Neural progenitor cell (in vitro differentiated cells): ENCODE results near the gene PLEKHA7.

Experiments
- EZH2 ChIP-seq: fragments of 200-600 bp; sonication (generic); IDR thresholded peaks from 2 replicates; pipeline ENCODE4 v1.6.1; 2017; ENCODE audit warnings: antibody characterized with exemption, mild to moderate bottlenecking, moderate library complexity
- TF ChIP-seq, protein P1 (sequence below): fragments of 200-600 bp; sonication (generic); IDR thresholded peaks from 2 replicates; pipeline ENCODE4 v1.5.1; 2017; ENCODE audit warnings: antibody characterized with exemption, mild to moderate bottlenecking

DNA sequence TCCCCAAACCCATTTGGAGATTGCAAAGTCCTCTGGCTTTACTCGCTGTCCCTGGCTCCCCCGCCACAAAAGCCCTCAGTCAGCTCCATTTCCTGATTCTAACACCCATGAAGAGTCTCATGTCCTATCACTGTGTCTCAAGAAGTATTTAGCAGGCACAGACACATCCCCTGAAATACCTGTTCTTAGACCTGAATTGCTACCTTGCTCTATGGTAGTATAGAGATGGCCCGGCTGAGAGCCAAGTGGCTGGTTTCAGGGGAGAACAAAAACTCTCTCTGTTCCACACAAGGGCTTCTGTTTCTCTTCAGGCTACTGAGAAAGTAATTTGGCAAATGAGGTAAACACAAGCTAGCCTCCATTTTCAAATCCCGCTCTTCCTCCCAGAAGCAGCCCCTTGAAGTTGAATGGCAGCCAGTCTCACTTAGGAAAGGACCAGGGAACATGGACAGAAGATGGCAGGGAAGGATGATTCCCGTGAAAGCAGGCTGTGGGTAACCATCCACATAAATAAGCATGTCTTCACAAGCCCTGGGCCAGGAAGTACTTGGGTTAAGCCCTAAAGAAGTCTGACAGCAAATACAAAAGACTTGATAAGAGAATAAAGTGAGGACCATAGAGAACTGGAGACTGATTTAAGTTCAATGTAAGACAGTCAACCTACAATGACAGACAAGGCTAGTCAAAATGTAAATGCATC is 138.0 kb downstream of the PLEKHA7 start:
- TF ChIP-seq, protein P1, sequence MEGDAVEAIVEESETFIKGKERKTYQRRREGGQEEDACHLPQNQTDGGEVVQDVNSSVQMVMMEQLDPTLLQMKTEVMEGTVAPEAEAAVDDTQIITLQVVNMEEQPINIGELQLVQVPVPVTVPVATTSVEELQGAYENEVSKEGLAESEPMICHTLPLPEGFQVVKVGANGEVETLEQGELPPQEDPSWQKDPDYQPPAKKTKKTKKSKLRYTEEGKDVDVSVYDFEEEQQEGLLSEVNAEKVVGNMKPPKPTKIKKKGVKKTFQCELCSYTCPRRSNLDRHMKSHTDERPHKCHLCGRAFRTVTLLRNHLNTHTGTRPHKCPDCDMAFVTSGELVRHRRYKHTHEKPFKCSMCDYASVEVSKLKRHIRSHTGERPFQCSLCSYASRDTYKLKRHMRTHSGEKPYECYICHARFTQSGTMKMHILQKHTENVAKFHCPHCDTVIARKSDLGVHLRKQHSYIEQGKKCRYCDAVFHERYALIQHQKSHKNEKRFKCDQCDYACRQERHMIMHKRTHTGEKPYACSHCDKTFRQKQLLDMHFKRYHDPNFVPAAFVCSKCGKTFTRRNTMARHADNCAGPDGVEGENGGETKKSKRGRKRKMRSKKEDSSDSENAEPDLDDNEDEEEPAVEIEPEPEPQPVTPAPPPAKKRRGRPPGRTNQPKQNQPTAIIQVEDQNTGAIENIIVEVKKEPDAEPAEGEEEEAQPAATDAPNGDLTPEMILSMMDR: no peak
- no peak for TF ChIP-seq EZH2
